Mesodermal cell (in vitro differentiated cells): ENCODE measurements around the gene ITPR2.
A peak's percentile ranks its signal among the peaks of the same experiment; 100 is the strongest.

ENCODE experiments used
- H3K27ac ChIP-seq: 2 replicates; pipeline ENCODE4 v1.7.0; 2013; ENCODE audit warnings: mild to moderate bottlenecking, low read depth, low read length, moderate library complexity; ENCODE audit not compliant: severe bottlenecking
- H3K36me3 ChIP-seq: 2 replicates; pipeline ENCODE4 v1.7.1; 2013; ENCODE audit warnings: mild to moderate bottlenecking, low read length, moderate library complexity; ENCODE audit not compliant: control insufficient read depth, insufficient read depth
- H3K4me1 ChIP-seq: one replicate; pipeline ENCODE4 v1.7.1; 2013; ENCODE audit warnings: mild to moderate bottlenecking, low read length; ENCODE audit not compliant: insufficient read depth, control insufficient read depth, poor library complexity, severe bottlenecking
- H3K4me3 ChIP-seq: 2 replicates; pipeline ENCODE4 v1.7.0; 2013; ENCODE audit warnings: low read length, control low read depth, mild to moderate bottlenecking; ENCODE audit not compliant: insufficient read depth, poor library complexity, severe bottlenecking; ENCODE audit errors: extremely low read depth
- H3K9me3 ChIP-seq: 2 replicates; pipeline ENCODE4 v1.7.1; 2013; ENCODE audit warnings: mild to moderate bottlenecking, low read length, moderate library complexity; ENCODE audit not compliant: control insufficient read depth
- WGBS, 2 experiments: methylation state at CpG; one replicate each; pipeline ENCODE4 v1.1.5; 2013; ENCODE audit warnings: missing lambda C conversion rate in 2 of 2; ENCODE audit not compliant: insufficient coverage in 2 of 2; 5-methylcytosine and 5-hydroxymethylcytosine counted together

ITPR2 gene

GRCh38 chr12:26741584-26742227, 91.3 kb downstream of the ITPR2 start:
- Histone ChIP-seq H3K9me3 (peaks cover 7% of the 10 kb centered on the region), H3K27ac (peak overlapping the region; percentile 23), H3K36me3 (no peaks in the 10 kb centered on the region), H3K4me1 (peaks cover 35% of the 10 kb centered on the region), H3K4me3 (no peak overlapping the region)
- 90% methylated on average over 4 of the region's 6 CpGs; no CpG with 5 or more reads in 1 of the 2 experiments for WGBS, 2 experiments

- 86 to 87% methylated on average over 1 to 3 of the region's 4 CpGs for WGBS, 2 experiments
- no peak overlapping the region for H3K4me3 ChIP-seq
These were observed 92.0 kb downstream of the ITPR2 start for GRCh38 chr12:26740991-26741390.

GRCh38 chr12:26740348-26740747, 92.6 kb downstream of the ITPR2 start:
- Histone ChIP-seq H3K36me3 (no peaks in the 10 kb centered on the region), H3K9me3 (peaks cover 7% of the 10 kb centered on the region), H3K27ac (no peak overlapping the region), H3K4me3 (no peak overlapping the region), H3K4me1 (peaks cover 22% of the 10 kb centered on the region)
- WGBS, 2 experiments, result 100% methylated on average over 1 of the region's 7 CpGs; no CpG with 5 or more reads in 1 of the 2 experiments

More at GRCh38 chr12:26740991-26741390, 92.0 kb downstream of the ITPR2 start:
- Histone ChIP-seq H3K36me3 (no peaks in the 10 kb centered on the region), H3K9me3 (peaks cover 7% of the 10 kb centered on the region), H3K27ac (no peak overlapping the region), H3K4me1 (peaks cover 28% of the 10 kb centered on the region)

GRCh38 chr12:26737487-26738030, 95.4 kb downstream of the ITPR2 start:
- H3K27ac ChIP-seq, result no peak overlapping the region
- H3K4me3 ChIP-seq, result no peak overlapping the region
- 100% methylated on average over 3 of the region's 10 CpGs for WGBS, 2 experiments
- no peaks in the 10 kb centered on the region for H3K36me3 ChIP-seq
- peaks cover 10% of the 10 kb centered on the region for H3K4me1 ChIP-seq
- peaks cover 7% of the 10 kb centered on the region for H3K9me3 ChIP-seq

GRCh38 chr12:26736563-26737486, 96.2 kb downstream of the ITPR2 start:
- Histone ChIP-seq H3K4me3 (no peak overlapping the region), H3K36me3 (no peaks in the 10 kb centered on the region), H3K4me1 (peaks cover 7% of the 10 kb centered on the region), H3K27ac (no peak overlapping the region), H3K9me3 (peaks cover 7% of the 10 kb centered on the region)
- WGBS, 2 experiments, result 86 to 92% methylated on average over 11 to 13 of the region's 16 CpGs

- H3K36me3 ChIP-seq, result no peaks in the 10 kb centered on the region
- no peak overlapping the region for H3K4me3 ChIP-seq
- peaks cover 7% of the 10 kb centered on the region for H3K9me3 ChIP-seq
- H3K4me1 ChIP-seq, result no peaks in the 10 kb centered on the region
- H3K27ac ChIP-seq, result no peak overlapping the region
- WGBS, 2 experiments, result 50 to 63% methylated on average over 1 of the region's 1 CpG
These were observed 97.8 kb downstream of the ITPR2 start for GRCh38 chr12:26735249-26735639.

- no peaks in the 10 kb centered on the region for H3K36me3 ChIP-seq
- 92 to 95% methylated on average over 2 to 6 of the region's 8 CpGs for WGBS, 2 experiments
- H3K4me1 ChIP-seq, result no peaks in the 10 kb centered on the region
- no peak overlapping the region for H3K27ac ChIP-seq
- H3K9me3 ChIP-seq, result peaks cover 7% of the 10 kb centered on the region
- no peak overlapping the region for H3K4me3 ChIP-seq
These were observed 98.3 kb downstream of the ITPR2 start for GRCh38 chr12:26734510-26735248.

- H3K4me1 ChIP-seq, result no peaks in the 10 kb centered on the region
- H3K9me3 ChIP-seq, result no peaks in the 10 kb centered on the region
- H3K4me3 ChIP-seq, result no peak overlapping the region
- no peaks in the 10 kb centered on the region for H3K36me3 ChIP-seq
- no peak overlapping the region for H3K27ac ChIP-seq
- 100% methylated on average over 1 to 2 of the region's 6 CpGs for WGBS, 2 experiments
These were observed 100.7 kb downstream of the ITPR2 start for GRCh38 chr12:26732005-26732908.

- H3K36me3 ChIP-seq, result no peaks in the 10 kb centered on the region
- H3K4me1 ChIP-seq, result no peaks in the 10 kb centered on the region
- H3K9me3 ChIP-seq, result no peaks in the 10 kb centered on the region
- no peak overlapping the region for H3K4me3 ChIP-seq
- 100% methylated on average over 3 to 5 of the region's 7 CpGs for WGBS, 2 experiments
- no peak overlapping the region for H3K27ac ChIP-seq
These were observed 102.3 kb downstream of the ITPR2 start for GRCh38 chr12:26730481-26731350.
